ENCODE measurements around the gene UGDH. TPM values are rescaled to one million over a fixed set of nuclear protein-coding genes. Genes with fewer than 3 reads are reported as not detected.

Gene UGDH
- total and polyA plus RNA-seq, 10 of the 15 experiments (the other 5 are each of a cell fraction or from before 2014, with no cell fraction given), result 11.1 to 60.3 (median 26.8) TPM

- TF ChIP-seq USF1 (IDR thresholded peaks at IDR 0.05; ENCODE audit: borderline replicate concordance, extremely low read length, insufficient read depth, low read depth, low read length) (no peak), E2F4 (IDR thresholded peaks at IDR 0.05; ENCODE audit: low read depth, low read length) (0 out of 2 replicates have a peak, but pooled peaks have one; percentile 20), HCFC1 (IDR thresholded peaks at IDR 0.05; ENCODE audit: low read length) (no peak; the same call in 1 of the 2 replicates), EGR1 (IDR thresholded peaks at IDR 0.05; ENCODE audit: borderline replicate concordance in 1 of 2, low read depth in 2 of 2, low read length in 2 of 2) (0 out of 3 replicates have a peak, but pooled peaks of 1 of the 2 experiments have one; percentile 62), JUND (IDR thresholded peaks at IDR 0.05; ENCODE audit: low read depth, low read length) (0 out of 2 replicates have a peak, but pooled peaks have one; percentile 26), RUNX3 (IDR thresholded peaks at IDR 0.05; ENCODE audit: low read length) (peak; percentile 78), LARP7 (IDR thresholded peaks at IDR 0.05) (peak; percentile 78; the same call in 1 of the 2 replicates), SIX5 (IDR thresholded peaks at IDR 0.05; ENCODE audit: low read depth, low read length, severe bottlenecking) (no peak), NR2F1 (conservative IDR thresholded peaks at IDR 0.05) (0 out of 2 replicates have a peak, but pooled peaks have one; percentile 7), CHD4 (IDR thresholded peaks at IDR 0.05) (0 out of 2 replicates have a peak, but pooled peaks have one; percentile 10), DPF2 (IDR thresholded peaks at IDR 0.05) (peak; percentile 32; the same call in 1 of the 2 replicates)
Observed at GRCh38 chr4:39526765-39527295, 409 bp downstream of the UGDH start (continued).

All from GM12878 (cell line).